HepG2 (cell line): ENCODE data around the gene TTBK1. TPM values are rescaled to one million over a fixed set of nuclear protein-coding genes. Genes with fewer than 3 reads are reported as not detected.
A peak's percentile ranks its signal among the peaks of the same experiment; 100 is the strongest.

Source experiments
- BCL6 ChIP-seq: IDR thresholded peaks from 2 replicates; pipeline ENCODE4 v1.6.1; 2016; ENCODE audit warnings: missing genetic modification reagents, missing compliant biosample characterization
- NAIF1 ChIP-seq: sonication (generic); formaldehyde crosslinking; IDR thresholded peaks from 2 replicates; pipeline ENCODE4 v1.5.0; 2020; ENCODE audit warnings: mild to moderate bottlenecking, missing genetic modification reagents, borderline replicate concordance
- SP4 ChIP-seq: sonication (generic); formaldehyde crosslinking; IDR thresholded peaks from 2 replicates; pipeline ENCODE4 v1.8.1; 2023; ENCODE audit warnings: mild to moderate bottlenecking, missing genetic modification reagents
- SSRP1 ChIP-seq: IDR thresholded peaks from 2 replicates; pipeline ENCODE4 v1.6.1; 2016; ENCODE audit warnings: control low read depth
- STAT5B ChIP-seq: sonication (generic); formaldehyde crosslinking; IDR thresholded peaks from 2 replicates; pipeline ENCODE4 v1.4.0; 2020; ENCODE audit warnings: missing genetic modification reagents
- TBL1XR1 ChIP-seq: fragments of 150-350 bp; IDR thresholded peaks from 2 replicates; pipeline ENCODE4 v1.6.1; 2014; ENCODE audit warnings: borderline replicate concordance, low read length; ENCODE audit not compliant: partially characterized antibody
- TOE1 ChIP-seq: sonication (generic); formaldehyde crosslinking; IDR thresholded peaks from 2 replicates; pipeline ENCODE4 v1.4.0; 2020; ENCODE audit warnings: mild to moderate bottlenecking, missing genetic modification reagents
- ZNF337 ChIP-seq: sonication (generic); formaldehyde crosslinking; IDR thresholded peaks from 2 replicates; pipeline ENCODE4 v1.5.1; 2020; ENCODE audit warnings: missing genetic modification reagents, low read depth, mild to moderate bottlenecking, borderline replicate concordance
- ZNF749 ChIP-seq: sonication (generic); formaldehyde crosslinking; IDR thresholded peaks from 2 replicates; pipeline ENCODE4 v1.8.0; 2022; ENCODE audit warnings: mild to moderate bottlenecking, missing genetic modification reagents, moderate library complexity, borderline replicate concordance
- ZSCAN30 ChIP-seq: sonication (generic); formaldehyde crosslinking; IDR thresholded peaks from 2 replicates; pipeline ENCODE4 v1.5.0; 2020; ENCODE audit warnings: mild to moderate bottlenecking, missing genetic modification reagents
- polyA plus RNA-seq, 8 experiments: library from polyadenylated mRNA; depleted of rRNA in 3 of 8; stranded (reverse) in 7 of 8; unstranded in 1 of 8; fragments of >200 nt; fragmentation: Illumina TruSeq in 4 of 8; extraction: Trizol in 4 of 8; gene quantifications; 2 replicates each; pipeline versions ENCODE4 v1.2.1 to v1.2.3, GENCODE V29; 2011 to 2016; ENCODE audit warnings: low read depth in 4 of 8, missing spikeins in 1 of 8, mixed read lengths in 1 of 8; ENCODE audit not compliant: insufficient read depth in 1 of 8
- total RNA-seq, 5 experiments: library from RNA; depleted of rRNA; stranded (reverse); fragments of >200 nt; fragmentation: Illumina TruSeq; extraction: Trizol; gene quantifications; 2 replicates each; pipeline ENCODE4 v1.2.3, GENCODE V29; 2016; ENCODE audit warnings: low read depth in 1 of 5
- TF ChIP-seq, protein P1 (sequence below): sonication (generic); formaldehyde crosslinking; IDR thresholded peaks from 2 replicates; pipeline ENCODE4 v1.9.0; 2021; ENCODE audit warnings: mild to moderate bottlenecking, missing genetic modification reagents
- TF ChIP-seq, protein P2 (sequence below): sonication (generic); formaldehyde crosslinking; IDR thresholded peaks from 2 replicates; pipeline ENCODE4 v1.4.0; 2020; ENCODE audit warnings: missing genetic modification reagents
- TF ChIP-seq, protein P3 (sequence below): sonication (generic); formaldehyde crosslinking; IDR thresholded peaks from 2 replicates; pipeline ENCODE4 v1.4.0; 2020; ENCODE audit warnings: missing genetic modification reagents
- TF ChIP-seq, protein P4 (sequence below): sonication (generic); formaldehyde crosslinking; IDR thresholded peaks from 2 replicates; pipeline ENCODE4 v1.8.1; 2023; ENCODE audit warnings: missing genetic modification reagents, mild to moderate bottlenecking, borderline replicate concordance
- TF ChIP-seq, protein P5 (sequence below): sonication (generic); formaldehyde crosslinking; IDR thresholded peaks from 2 replicates; pipeline ENCODE4 v1.4.0; 2020; ENCODE audit warnings: missing genetic modification reagents
- TF ChIP-seq, protein P6 (sequence below): sonication (generic); formaldehyde crosslinking; IDR thresholded peaks from 2 replicates; pipeline ENCODE4 v1.8.1; 2023; ENCODE audit warnings: mild to moderate bottlenecking, missing genetic modification reagents

Gene TTBK1
- total and polyA plus RNA-seq, 2 of the 13 experiments (the other 11 are each of a cell fraction or from before 2014, with no cell fraction given): 0.24 to 0.33 TPM

DNA sequence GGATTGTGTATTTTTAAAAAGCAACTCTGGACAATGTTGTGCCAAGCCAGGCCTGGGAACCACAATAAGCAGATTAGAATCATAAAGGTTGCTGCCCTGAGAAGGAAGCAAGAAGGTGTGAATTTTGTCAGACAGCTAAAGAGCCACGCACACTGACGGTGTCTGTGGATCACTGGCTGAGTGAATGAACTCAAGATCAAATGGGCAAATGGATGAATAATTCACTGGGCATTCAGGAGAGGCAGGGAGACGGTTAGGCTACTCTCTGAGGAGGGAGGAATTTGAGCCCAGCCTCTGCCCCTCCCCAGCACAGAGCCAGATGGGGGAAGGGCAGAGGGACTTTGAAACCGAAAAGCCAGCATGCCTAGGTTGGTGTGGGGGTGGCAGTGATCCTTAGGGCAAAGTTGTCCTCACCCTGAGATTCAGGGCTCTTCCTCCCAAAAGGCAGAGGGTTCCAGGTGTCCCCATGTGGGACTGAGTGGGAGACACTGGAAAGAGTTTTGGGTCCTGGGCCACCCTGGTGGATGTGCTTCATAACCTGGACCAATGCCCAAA is 35.3 kb downstream of the TTBK1 start (continued):
- TF ChIP-seq, protein P1, sequence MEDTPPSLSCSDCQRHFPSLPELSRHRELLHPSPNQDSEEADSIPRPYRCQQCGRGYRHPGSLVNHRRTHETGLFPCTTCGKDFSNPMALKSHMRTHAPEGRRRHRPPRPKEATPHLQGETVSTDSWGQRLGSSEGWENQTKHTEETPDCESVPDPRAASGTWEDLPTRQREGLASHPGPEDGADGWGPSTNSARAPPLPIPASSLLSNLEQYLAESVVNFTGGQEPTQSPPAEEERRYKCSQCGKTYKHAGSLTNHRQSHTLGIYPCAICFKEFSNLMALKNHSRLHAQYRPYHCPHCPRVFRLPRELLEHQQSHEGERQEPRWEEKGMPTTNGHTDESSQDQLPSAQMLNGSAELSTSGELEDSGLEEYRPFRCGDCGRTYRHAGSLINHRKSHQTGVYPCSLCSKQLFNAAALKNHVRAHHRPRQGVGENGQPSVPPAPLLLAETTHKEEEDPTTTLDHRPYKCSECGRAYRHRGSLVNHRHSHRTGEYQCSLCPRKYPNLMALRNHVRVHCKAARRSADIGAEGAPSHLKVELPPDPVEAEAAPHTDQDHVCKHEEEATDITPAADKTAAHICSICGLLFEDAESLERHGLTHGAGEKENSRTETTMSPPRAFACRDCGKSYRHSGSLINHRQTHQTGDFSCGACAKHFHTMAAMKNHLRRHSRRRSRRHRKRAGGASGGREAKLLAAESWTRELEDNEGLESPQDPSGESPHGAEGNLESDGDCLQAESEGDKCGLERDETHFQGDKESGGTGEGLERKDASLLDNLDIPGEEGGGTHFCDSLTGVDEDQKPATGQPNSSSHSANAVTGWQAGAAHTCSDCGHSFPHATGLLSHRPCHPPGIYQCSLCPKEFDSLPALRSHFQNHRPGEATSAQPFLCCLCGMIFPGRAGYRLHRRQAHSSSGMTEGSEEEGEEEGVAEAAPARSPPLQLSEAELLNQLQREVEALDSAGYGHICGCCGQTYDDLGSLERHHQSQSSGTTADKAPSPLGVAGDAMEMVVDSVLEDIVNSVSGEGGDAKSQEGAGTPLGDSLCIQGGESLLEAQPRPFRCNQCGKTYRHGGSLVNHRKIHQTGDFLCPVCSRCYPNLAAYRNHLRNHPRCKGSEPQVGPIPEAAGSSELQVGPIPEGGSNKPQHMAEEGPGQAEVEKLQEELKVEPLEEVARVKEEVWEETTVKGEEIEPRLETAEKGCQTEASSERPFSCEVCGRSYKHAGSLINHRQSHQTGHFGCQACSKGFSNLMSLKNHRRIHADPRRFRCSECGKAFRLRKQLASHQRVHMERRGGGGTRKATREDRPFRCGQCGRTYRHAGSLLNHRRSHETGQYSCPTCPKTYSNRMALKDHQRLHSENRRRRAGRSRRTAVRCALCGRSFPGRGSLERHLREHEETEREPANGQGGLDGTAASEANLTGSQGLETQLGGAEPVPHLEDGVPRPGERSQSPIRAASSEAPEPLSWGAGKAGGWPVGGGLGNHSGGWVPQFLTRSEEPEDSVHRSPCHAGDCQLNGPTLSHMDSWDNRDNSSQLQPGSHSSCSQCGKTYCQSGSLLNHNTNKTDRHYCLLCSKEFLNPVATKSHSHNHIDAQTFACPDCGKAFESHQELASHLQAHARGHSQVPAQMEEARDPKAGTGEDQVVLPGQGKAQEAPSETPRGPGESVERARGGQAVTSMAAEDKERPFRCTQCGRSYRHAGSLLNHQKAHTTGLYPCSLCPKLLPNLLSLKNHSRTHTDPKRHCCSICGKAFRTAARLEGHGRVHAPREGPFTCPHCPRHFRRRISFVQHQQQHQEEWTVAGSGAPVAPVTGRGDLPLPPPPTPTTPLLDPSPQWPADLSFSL (CRISPR knock-in tag): no peak
- TF ChIP-seq TBL1XR1 (no peak), BCL6 (CRISPR knock-in tag) (peak; percentile 58), SP4 (CRISPR knock-in tag) (no peak; the same call in 1 of the 2 replicates), ZNF337 (CRISPR knock-in tag) (no peak), SSRP1 (CRISPR knock-in tag) (no peak), NAIF1 (CRISPR knock-in tag) (no peak), ZNF749 (CRISPR knock-in tag) (0 out of 2 replicates have a peak, but pooled peaks have one; percentile 35), TOE1 (CRISPR knock-in tag) (peak; percentile 21; the same call in 1 of the 2 replicates), STAT5B (no peak), ZSCAN30 (CRISPR knock-in tag) (no peak)
- TF ChIP-seq, protein P2, sequence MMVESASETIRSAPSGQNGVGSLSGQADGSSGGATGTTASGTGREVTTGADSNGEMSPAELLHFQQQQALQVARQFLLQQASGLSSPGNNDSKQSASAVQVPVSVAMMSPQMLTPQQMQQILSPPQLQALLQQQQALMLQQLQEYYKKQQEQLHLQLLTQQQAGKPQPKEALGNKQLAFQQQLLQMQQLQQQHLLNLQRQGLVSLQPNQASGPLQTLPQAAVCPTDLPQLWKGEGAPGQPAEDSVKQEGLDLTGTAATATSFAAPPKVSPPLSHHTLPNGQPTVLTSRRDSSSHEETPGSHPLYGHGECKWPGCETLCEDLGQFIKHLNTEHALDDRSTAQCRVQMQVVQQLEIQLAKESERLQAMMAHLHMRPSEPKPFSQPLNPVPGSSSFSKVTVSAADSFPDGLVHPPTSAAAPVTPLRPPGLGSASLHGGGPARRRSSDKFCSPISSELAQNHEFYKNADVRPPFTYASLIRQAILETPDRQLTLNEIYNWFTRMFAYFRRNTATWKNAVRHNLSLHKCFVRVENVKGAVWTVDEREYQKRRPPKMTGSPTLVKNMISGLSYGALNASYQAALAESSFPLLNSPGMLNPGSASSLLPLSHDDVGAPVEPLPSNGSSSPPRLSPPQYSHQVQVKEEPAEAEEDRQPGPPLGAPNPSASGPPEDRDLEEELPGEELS (CRISPR knock-in tag): peak; percentile 33; the same call in 1 of the 2 replicates
- TF ChIP-seq, protein P3, sequence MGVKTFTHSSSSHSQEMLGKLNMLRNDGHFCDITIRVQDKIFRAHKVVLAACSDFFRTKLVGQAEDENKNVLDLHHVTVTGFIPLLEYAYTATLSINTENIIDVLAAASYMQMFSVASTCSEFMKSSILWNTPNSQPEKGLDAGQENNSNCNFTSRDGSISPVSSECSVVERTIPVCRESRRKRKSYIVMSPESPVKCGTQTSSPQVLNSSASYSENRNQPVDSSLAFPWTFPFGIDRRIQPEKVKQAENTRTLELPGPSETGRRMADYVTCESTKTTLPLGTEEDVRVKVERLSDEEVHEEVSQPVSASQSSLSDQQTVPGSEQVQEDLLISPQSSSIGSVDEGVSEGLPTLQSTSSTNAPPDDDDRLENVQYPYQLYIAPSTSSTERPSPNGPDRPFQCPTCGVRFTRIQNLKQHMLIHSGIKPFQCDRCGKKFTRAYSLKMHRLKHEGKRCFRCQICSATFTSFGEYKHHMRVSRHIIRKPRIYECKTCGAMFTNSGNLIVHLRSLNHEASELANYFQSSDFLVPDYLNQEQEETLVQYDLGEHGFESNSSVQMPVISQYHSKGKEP (CRISPR knock-in tag): no peak
- TF ChIP-seq, protein P4, sequence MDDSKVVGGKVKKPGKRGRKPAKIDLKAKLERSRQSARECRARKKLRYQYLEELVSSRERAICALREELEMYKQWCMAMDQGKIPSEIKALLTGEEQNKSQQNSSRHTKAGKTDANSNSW (CRISPR knock-in tag): no peak
- TF ChIP-seq, protein P5, sequence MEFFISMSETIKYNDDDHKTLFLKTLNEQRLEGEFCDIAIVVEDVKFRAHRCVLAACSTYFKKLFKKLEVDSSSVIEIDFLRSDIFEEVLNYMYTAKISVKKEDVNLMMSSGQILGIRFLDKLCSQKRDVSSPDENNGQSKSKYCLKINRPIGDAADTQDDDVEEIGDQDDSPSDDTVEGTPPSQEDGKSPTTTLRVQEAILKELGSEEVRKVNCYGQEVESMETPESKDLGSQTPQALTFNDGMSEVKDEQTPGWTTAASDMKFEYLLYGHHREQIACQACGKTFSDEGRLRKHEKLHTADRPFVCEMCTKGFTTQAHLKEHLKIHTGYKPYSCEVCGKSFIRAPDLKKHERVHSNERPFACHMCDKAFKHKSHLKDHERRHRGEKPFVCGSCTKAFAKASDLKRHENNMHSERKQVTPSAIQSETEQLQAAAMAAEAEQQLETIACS (CRISPR knock-in tag): no peak
- TF ChIP-seq, protein P6, sequence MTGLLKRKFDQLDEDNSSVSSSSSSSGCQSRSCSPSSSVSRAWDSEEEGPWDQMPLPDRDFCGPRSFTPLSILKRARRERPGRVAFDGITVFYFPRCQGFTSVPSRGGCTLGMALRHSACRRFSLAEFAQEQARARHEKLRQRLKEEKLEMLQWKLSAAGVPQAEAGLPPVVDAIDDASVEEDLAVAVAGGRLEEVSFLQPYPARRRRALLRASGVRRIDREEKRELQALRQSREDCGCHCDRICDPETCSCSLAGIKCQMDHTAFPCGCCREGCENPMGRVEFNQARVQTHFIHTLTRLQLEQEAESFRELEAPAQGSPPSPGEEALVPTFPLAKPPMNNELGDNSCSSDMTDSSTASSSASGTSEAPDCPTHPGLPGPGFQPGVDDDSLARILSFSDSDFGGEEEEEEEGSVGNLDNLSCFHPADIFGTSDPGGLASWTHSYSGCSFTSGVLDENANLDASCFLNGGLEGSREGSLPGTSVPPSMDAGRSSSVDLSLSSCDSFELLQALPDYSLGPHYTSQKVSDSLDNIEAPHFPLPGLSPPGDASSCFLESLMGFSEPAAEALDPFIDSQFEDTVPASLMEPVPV (CRISPR knock-in tag): no peak; the same call in 1 of the 2 replicates
